ENCODE measurements around the gene CRY2.
A peak's percentile ranks its signal among the peaks of the same experiment; 100 is the strongest.
"Not testable (repeated sequence)": the region's sequence is repeated elsewhere in the genome, so short reads cannot be mapped to it uniquely, and the experiment has no call there.

CRY2 gene

GRCh38 chr11:45899448-45900174 lies 52.3 kb downstream of the CRY2 start:
- DNase-seq (ENCODE audit: low spot score) = peak; percentile 96

GRCh38 chr11:45900175-45900800 lies 53.0 kb downstream of the CRY2 start:
- not testable (repeated sequence) for DNase-seq (ENCODE audit: low spot score)

GRCh38 chr11:45900916-45901617 lies 53.8 kb downstream of the CRY2 start:
- peak; percentile 75 for DNase-seq (ENCODE audit: low spot score)

GRCh38 chr11:45901626-45902025 lies 54.4 kb downstream of the CRY2 start:
- peak; percentile 94 for DNase-seq (ENCODE audit: low spot score)

- DNase-seq (ENCODE audit: low spot score) = no peak
These were observed 55.4 kb downstream of the CRY2 start for GRCh38 chr11:45902452-45903380.

GRCh38 chr11:45904309-45904915 lies 57.1 kb downstream of the CRY2 start:
- no peak for DNase-seq (ENCODE audit: low spot score)

GRCh38 chr11:45905095-45905494 lies 57.8 kb downstream of the CRY2 start:
- DNase-seq (ENCODE audit: low spot score) = no peak

- not testable (repeated sequence) for DNase-seq (ENCODE audit: low spot score)
These were observed 58.3 kb downstream of the CRY2 start for GRCh38 chr11:45905576-45905975.

- no peak for DNase-seq (ENCODE audit: low spot score)
These were observed 58.9 kb downstream of the CRY2 start for GRCh38 chr11:45906096-45906682.

GRCh38 chr11:45906965-45907611 lies 59.8 kb downstream of the CRY2 start, which contains the start of gene FREY1:
FREY1 (minus strand) TSS chr11:45907271; CDS start chr11:45907245, 26 bp downstream.
- no peak for DNase-seq (ENCODE audit: low spot score)

GRCh38 chr11:45907911-45908370 lies 60.7 kb downstream of the CRY2 start:
- no peak for DNase-seq (ENCODE audit: low spot score)

- DNase-seq (ENCODE audit: low spot score) = no peak
These were observed 62.6 kb downstream of the CRY2 start for GRCh38 chr11:45909594-45910475.

GRCh38 chr11:45910623-45911022 lies 63.3 kb downstream of the CRY2 start:
- DNase-seq (ENCODE audit: low spot score) = no peak

- no peak for DNase-seq (ENCODE audit: low spot score)
These were observed 66.2 kb downstream of the CRY2 start for GRCh38 chr11:45913514-45913913.

GRCh38 chr11:45913942-45914635 lies 66.8 kb downstream of the CRY2 start:
- DNase-seq (ENCODE audit: low spot score) = no peak

GRCh38 chr11:45915446-45915845 lies 68.2 kb downstream of the CRY2 start:
- DNase-seq (ENCODE audit: low spot score) = no peak

GRCh38 chr11:45917286-45917622 lies 70.0 kb downstream of the CRY2 start:
- DNase-seq (ENCODE audit: low spot score) = no peak

- peak; percentile 98 for DNase-seq (ENCODE audit: low spot score)
These were observed 70.5 kb downstream of the CRY2 start, which contains the start of gene PEX16 for GRCh38 chr11:45917623-45918330. PEX16 (minus strand) TSS chr11:45917877; CDS start chr11:45917811, 66 bp downstream.
